ENCODE data around the gene BTN1A1.
"Not testable (repeated sequence)": the region's sequence is repeated elsewhere in the genome, so short reads cannot be mapped to it uniquely, and the experiment has no call there.

BTN1A1 gene, protein sequence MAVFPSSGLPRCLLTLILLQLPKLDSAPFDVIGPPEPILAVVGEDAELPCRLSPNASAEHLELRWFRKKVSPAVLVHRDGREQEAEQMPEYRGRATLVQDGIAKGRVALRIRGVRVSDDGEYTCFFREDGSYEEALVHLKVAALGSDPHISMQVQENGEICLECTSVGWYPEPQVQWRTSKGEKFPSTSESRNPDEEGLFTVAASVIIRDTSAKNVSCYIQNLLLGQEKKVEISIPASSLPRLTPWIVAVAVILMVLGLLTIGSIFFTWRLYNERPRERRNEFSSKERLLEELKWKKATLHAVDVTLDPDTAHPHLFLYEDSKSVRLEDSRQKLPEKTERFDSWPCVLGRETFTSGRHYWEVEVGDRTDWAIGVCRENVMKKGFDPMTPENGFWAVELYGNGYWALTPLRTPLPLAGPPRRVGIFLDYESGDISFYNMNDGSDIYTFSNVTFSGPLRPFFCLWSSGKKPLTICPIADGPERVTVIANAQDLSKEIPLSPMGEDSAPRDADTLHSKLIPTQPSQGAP

DNA sequence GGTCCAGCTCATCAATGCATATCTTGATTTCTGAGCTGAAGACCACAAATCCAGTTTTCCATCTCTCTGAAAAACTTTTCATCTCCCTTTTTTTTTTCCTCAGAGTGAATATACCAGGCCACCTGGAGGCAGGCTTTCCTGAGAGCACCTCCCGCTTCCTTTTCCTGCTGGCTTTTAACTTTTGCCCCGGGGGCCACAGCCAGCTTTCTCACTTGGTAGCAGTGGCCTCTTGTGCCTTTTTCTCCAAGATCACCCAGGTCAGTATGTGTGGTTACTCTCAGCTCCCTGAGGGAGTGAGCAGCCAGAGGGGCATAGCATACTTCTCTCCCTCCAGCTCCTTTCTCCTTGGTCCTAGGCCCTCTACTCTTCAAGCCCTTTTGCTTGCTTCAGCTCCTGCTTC, at the start of gene BTN1A1:
BTN1A1 (plus strand) TSS at position 202 of the 400 bp plus-strand sequence. CDS start 984 bp downstream, outside the sequence.
- Histone ChIP-seq H3K36me3 (ENCODE audit: control insufficient read depth in 1 of 2, insufficient read depth in 2 of 2, low read length in 2 of 2) (no peaks in the 10 kb centered on the region), H3K9me3 (ENCODE audit: control insufficient read depth in 1 of 2, low read length in 2 of 2) (no peaks in the 10 kb centered on the region), H3K27me3 (ENCODE audit: low read depth, low read length) (peaks cover 13% of the 10 kb centered on the region), H3K27ac (ENCODE audit: low read length) (no peak within 1 kb of the TSS), H3K4me1 (ENCODE audit: control insufficient read depth in 1 of 2, insufficient read depth in 2 of 2, low read length in 2 of 2) (peaks cover 0 to 4% of the 10 kb centered on the region in 2 donors), H3K4me3 (ENCODE audit: low read depth in 1 of 2, low read length in 2 of 2) (no peak within 1 kb of the TSS)

DNA sequence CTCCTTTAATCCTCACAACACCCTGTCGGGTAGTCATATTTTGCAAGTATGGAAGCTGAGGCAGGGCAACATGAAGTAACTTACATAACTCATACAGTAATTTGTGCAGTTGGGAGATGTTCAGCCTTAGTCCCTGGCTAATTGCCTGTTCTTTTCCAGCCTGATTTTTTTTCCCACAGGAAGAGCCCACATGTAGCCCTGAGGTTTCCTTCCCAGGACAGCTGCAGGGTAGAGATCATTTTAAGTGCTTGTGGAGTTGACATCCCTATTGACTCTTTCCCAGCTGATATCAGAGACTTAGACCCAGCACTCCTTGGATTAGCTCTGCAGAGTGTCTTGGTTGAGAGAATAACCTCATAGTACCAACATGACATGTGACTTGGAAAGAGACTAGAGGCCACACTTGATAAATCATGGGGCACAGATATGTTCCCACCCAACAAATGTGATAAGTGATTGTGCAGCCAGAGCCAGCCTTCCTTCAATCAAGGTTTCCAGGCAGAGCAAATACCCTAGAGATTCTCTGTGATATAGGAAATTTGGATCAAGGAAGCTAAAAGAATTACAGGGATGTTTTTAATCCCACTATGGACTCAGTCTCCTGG, 47.4 kb upstream of the BTN1A1 start:
- H3K36me3 ChIP-seq (ENCODE audit: control insufficient read depth in 1 of 2, insufficient read depth in 2 of 2, low read length in 2 of 2) = peaks cover 7 to 17% of the 10 kb centered on the region in 2 donors
- no peaks in the 10 kb centered on the region for H3K27me3 ChIP-seq (ENCODE audit: low read depth, low read length)

DNA sequence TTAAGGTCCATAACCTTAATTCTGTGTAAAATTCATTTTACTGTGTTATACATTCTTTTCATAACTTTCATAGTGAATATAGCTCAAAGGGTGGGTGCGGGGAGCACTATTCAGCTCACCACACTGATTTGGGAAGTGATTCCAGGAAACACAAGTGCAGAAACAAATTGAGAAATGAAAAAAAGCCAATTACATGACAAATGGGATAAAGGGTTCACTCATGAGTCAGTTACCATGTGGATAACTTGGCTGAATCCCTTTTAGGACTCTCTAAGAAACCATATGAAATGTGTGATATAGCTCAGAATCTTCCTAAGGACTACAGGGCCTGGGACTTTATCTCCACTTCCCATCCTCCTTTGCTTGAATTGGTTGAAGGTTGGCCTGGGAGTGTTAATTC, 45.5 kb upstream of the BTN1A1 start:
- Histone ChIP-seq H3K4me1 (ENCODE audit: control insufficient read depth in 1 of 2, insufficient read depth in 2 of 2, low read length in 2 of 2) (peaks cover 8 to 9% of the 10 kb centered on the region in 2 donors), H3K36me3 (ENCODE audit: control insufficient read depth in 1 of 2, insufficient read depth in 2 of 2, low read length in 2 of 2) (peaks cover 7 to 10% of the 10 kb centered on the region in 2 donors), H3K27ac (ENCODE audit: low read length) (no peak overlapping the region), H3K4me3 (ENCODE audit: low read depth in 1 of 2, low read length in 2 of 2) (no peak overlapping the region), H3K27me3 (ENCODE audit: low read depth, low read length) (no peaks in the 10 kb centered on the region), H3K9me3 (ENCODE audit: control insufficient read depth in 1 of 2, low read length in 2 of 2) (no peaks in the 10 kb centered on the region)

More for the DNA sequence above, 47.4 kb upstream of the BTN1A1 start:
- Histone ChIP-seq H3K9me3 (ENCODE audit: control insufficient read depth in 1 of 2, low read length in 2 of 2) (no peaks in the 10 kb centered on the region), H3K4me1 (ENCODE audit: control insufficient read depth in 1 of 2, insufficient read depth in 2 of 2, low read length in 2 of 2) (no peaks in the 10 kb centered on the region), H3K4me3 (ENCODE audit: low read depth in 1 of 2, low read length in 2 of 2) (no peak overlapping the region), H3K27ac (ENCODE audit: low read length) (no peak overlapping the region)

DNA sequence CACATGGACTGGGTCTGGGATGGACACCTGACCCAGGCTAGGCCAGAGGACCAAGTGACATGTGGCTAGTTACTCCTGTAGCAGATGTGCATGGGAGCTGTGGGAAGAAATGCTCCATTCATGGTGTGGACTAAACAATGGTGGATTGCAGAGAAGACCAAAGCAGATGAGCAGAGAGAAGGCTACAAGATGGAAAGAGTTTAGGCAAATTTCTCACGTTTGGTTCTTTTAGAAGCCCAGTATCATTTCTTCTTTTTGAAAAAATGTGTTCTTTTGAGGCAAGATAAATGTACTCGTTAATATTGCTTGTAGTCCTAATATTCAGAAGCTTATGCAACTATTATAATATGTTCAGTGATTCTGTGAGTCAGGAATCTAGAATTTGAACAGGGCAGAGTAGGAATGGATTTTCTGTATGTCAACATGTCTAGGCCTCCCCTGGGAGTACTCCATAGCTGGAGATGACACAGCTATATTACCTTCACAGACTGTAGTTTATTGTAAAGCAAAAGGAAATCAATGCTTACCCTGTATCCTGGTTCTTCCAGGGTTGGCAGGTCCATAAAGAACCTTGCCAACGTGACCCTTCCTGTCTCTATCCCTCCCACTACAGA, 44.6 kb upstream of the BTN1A1 start:
- Histone ChIP-seq H3K36me3 (ENCODE audit: control insufficient read depth in 1 of 2, insufficient read depth in 2 of 2, low read length in 2 of 2) (peaks cover 8 to 12% of the 10 kb centered on the region in 2 donors), H3K4me3 (ENCODE audit: low read depth in 1 of 2, low read length in 2 of 2) (no peak overlapping the region), H3K9me3 (ENCODE audit: control insufficient read depth in 1 of 2, low read length in 2 of 2) (no peaks in the 10 kb centered on the region), H3K27ac (ENCODE audit: low read length) (no peak overlapping the region), H3K4me1 (ENCODE audit: control insufficient read depth in 1 of 2, insufficient read depth in 2 of 2, low read length in 2 of 2) (peaks cover 13 to 17% of the 10 kb centered on the region in 2 donors), H3K27me3 (ENCODE audit: low read depth, low read length) (no peaks in the 10 kb centered on the region)

DNA sequence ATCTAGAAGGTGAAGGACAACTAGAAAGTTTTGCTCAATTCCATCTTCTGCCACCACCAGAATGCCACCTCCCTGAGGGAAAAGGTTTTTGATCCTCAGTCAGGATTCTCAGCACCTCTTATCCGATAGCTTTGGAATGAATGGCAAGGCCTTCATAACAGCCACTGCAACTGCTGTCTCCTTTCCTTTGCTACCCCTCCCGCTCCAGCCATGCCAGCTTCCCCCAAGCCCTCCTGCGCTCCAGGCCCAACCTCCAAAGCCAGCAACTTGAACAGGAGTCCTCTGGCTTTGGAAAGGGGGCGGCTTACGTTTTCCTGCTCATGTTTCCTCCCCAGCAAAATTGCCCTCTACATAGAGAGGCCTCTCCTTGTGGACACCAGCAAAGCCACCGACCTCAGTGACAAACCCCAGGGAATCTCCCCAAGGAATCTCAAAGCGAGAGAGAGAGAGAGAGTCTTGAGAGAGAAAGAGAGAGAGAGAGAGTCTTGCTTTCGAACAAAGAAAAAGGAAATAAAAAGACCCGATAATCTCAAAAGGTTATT, 42.8 kb upstream of the BTN1A1 start:
- no peaks in the 10 kb centered on the region for H3K9me3 ChIP-seq (ENCODE audit: control insufficient read depth in 1 of 2, low read length in 2 of 2)
- H3K4me1 ChIP-seq (ENCODE audit: control insufficient read depth in 1 of 2, insufficient read depth in 2 of 2, low read length in 2 of 2) = peaks cover 13 to 29% of the 10 kb centered on the region in 2 donors
- H3K4me3 ChIP-seq (ENCODE audit: low read depth in 1 of 2, low read length in 2 of 2) = peak overlapping the region; percentile 91 to 97
- no peaks in the 10 kb centered on the region for H3K27me3 ChIP-seq (ENCODE audit: low read depth, low read length)
- H3K36me3 ChIP-seq (ENCODE audit: control insufficient read depth in 1 of 2, insufficient read depth in 2 of 2, low read length in 2 of 2) = peaks cover 7 to 14% of the 10 kb centered on the region in 2 donors
- peak overlapping the region; percentile 100 for H3K27ac ChIP-seq (ENCODE audit: low read length)

DNA sequence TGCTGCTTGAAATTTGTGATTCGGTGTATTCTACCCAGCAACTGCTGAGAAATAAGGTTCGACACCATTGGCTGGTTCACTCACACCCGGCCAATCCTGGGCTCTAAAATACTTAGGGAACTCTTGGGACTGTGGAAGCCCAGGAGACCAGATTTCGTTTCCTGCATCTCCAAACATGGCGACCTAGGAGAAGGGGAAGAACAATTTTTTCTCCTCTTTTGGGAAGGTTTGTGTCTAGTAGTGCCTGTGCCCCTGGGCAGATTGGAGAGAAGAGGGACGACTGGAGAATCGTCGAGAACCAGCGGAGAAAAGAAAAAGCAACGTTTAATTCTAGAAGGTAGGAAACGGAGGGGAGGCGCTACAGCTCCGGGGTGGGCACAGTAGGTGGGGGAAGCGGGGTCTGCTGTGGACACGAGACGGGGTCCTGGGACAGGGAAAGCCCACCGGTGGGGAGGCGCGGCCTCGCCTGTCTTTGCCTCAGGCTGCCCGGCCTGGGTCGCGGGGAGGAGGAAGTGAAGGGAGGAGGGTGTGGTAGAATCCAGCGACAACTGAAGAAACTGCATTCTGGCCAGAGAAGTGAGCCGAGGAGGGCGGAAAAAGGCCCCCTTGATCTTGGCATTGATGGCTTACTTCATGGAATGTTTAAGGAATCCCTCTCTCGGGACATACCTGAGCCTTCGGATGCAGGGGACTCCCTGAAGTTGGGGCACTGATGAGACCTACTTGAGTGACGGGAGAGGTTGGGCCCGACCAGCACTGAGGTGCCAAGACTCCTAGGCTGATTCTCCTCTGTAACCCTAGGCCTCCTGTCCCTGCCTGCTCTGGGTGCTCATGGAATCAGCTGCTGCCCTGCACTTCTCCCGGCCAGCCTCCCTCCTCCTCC, 42.1 kb upstream of the BTN1A1 start, which contains the start of gene BTN2A1:
BTN2A1 (plus strand) TSS at position 150 of the 883 bp plus-strand sequence; CDS start at position 832, 682 bp downstream.
- Histone ChIP-seq H3K36me3 (ENCODE audit: control insufficient read depth in 1 of 2, insufficient read depth in 2 of 2, low read length in 2 of 2) (peaks cover 12 to 21% of the 10 kb centered on the region in 2 donors), H3K27ac (ENCODE audit: low read length) (peak within 1 kb of the TSS; percentile 100), H3K4me1 (ENCODE audit: control insufficient read depth in 1 of 2, insufficient read depth in 2 of 2, low read length in 2 of 2) (peaks cover 13 to 30% of the 10 kb centered on the region in 2 donors), H3K4me3 (ENCODE audit: low read depth in 1 of 2, low read length in 2 of 2) (peak within 1 kb of the TSS; percentile 91 to 97), H3K27me3 (ENCODE audit: low read depth, low read length) (no peaks in the 10 kb centered on the region), H3K9me3 (ENCODE audit: control insufficient read depth in 1 of 2, low read length in 2 of 2) (no peaks in the 10 kb centered on the region)

DNA sequence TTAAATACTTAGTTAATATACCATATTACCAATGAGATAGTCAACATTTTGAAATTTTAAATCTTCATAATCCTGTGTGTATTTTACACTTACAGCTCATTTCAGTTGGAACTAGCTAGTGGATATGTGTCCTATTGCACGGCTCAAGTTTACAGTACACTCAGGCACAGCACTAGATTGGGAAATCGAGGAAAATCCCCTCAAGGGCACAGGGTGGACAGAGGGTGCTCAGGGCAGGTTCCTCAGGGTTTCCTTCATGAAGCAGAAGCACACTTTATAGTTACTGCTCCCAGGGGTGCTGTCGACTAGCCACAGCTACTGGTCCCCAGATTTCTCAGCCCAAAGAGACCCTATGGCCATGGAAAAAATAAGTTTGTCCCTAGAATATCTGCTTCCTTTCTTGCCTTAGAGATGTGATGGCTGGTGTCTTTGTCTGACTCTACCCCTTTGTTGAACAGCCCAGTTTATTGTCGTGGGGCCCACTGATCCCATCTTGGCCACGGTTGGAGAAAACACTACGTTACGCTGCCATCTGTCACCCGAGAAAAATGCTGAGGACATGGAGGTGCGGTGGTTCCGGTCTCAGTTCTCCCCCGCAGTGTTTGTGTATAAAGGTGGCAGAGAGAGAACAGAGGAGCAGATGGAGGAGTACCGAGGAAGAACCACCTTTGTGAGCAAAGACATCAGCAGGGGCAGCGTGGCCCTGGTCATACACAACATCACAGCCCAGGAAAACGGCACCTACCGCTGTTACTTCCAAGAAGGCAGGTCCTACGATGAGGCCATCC, 40.9 kb upstream of the BTN1A1 start:
- Histone ChIP-seq H3K27ac (ENCODE audit: low read length) (no peak overlapping the region), H3K27me3 (ENCODE audit: low read depth, low read length) (no peaks in the 10 kb centered on the region), H3K9me3 (ENCODE audit: control insufficient read depth in 1 of 2, low read length in 2 of 2) (no peaks in the 10 kb centered on the region), H3K4me3 (ENCODE audit: low read depth in 1 of 2, low read length in 2 of 2) (peak overlapping the region; percentile 43 to 91), H3K36me3 (ENCODE audit: control insufficient read depth in 1 of 2, insufficient read depth in 2 of 2, low read length in 2 of 2) (peaks cover 24 to 32% of the 10 kb centered on the region in 2 donors), H3K4me1 (ENCODE audit: control insufficient read depth in 1 of 2, insufficient read depth in 2 of 2, low read length in 2 of 2) (peaks cover 13 to 30% of the 10 kb centered on the region in 2 donors)

DNA sequence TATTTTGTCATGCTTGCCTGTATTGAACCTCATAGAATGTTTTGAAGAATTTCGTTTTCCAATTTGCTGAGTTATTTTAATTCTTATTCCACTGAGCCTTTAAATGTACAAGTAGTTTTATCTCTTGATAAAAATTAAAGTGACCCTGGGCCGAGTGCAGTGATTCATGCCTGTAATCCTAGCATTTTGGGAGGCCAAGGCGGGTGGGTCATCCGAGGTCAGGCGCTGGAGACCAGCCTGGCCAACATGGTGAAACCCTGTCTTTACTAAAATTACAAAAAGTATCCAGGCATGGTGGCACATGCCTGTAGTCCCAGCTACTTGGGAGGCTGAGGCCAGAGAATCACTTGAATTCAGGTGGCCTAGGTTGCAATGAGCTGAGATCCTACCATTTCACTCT, 38.8 kb upstream of the BTN1A1 start:
- Histone ChIP-seq H3K36me3 (ENCODE audit: control insufficient read depth in 1 of 2, insufficient read depth in 2 of 2, low read length in 2 of 2) (peaks cover 45 to 54% of the 10 kb centered on the region in 2 donors), H3K4me1 (ENCODE audit: control insufficient read depth in 1 of 2, insufficient read depth in 2 of 2, low read length in 2 of 2) (peaks cover 13 to 30% of the 10 kb centered on the region in 2 donors)
- H3K27me3 ChIP-seq (ENCODE audit: low read depth, low read length); H3K4me3 ChIP-seq (ENCODE audit: low read depth in 1 of 2, low read length in 2 of 2); H3K27ac ChIP-seq (ENCODE audit: low read length); H3K9me3 ChIP-seq (ENCODE audit: control insufficient read depth in 1 of 2, low read length in 2 of 2): not testable (repeated sequence)

DNA sequence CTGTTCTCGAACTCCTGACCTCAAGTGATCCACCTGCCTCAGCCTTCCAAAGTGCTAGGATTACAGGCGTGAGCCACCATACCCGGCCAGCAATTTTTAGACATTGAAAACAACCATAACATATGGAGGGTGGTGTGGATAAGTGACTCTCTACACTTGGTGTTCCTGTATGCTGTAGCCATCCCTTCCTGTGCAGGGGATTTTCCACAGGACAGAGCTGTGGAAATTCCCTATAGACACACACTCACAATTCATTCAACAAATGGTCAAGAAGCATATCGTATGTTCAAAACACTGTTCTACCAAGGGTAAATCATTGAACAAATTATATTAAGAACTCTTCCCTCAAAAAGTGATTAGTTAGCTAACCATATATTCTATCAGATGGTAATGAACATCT, 36.1 kb upstream of the BTN1A1 start:
- Histone ChIP-seq H3K4me1 (ENCODE audit: control insufficient read depth in 1 of 2, insufficient read depth in 2 of 2, low read length in 2 of 2) (peaks cover 11 to 27% of the 10 kb centered on the region in 2 donors), H3K4me3 (ENCODE audit: low read depth in 1 of 2, low read length in 2 of 2) (no peak overlapping the region), H3K27me3 (ENCODE audit: low read depth, low read length) (no peaks in the 10 kb centered on the region), H3K27ac (ENCODE audit: low read length) (no peak overlapping the region), H3K36me3 (ENCODE audit: control insufficient read depth in 1 of 2, insufficient read depth in 2 of 2, low read length in 2 of 2) (peaks cover 72 to 78% of the 10 kb centered on the region in 2 donors), H3K9me3 (ENCODE audit: control insufficient read depth in 1 of 2, low read length in 2 of 2) (no peaks in the 10 kb centered on the region)

Data from muscle layer of duodenum (tissue), 2 donors.